ENCODE measurements around the gene FBXO36. TPM values are rescaled to one million over a fixed set of nuclear protein-coding genes. Genes with fewer than 3 reads are reported as not detected.

The FBXO36 gene
- total and polyA plus RNA-seq, 2 donors (not counting 3 experiments of a cell fraction or from before 2014, with no cell fraction given) = 0.53 to 1.2 TPM

- intact Hi-C loops (cut with micrococcal nuclease) = no loop called here
- Histone ChIP-seq H2AFZ (ENCODE audit: low read depth, low read length) (no peak overlapping the region), H3K79me2 (ENCODE audit: control insufficient read depth, insufficient read depth, low read length) (no peaks in the 10 kb centered on the region), H3K4me3 (replicated peaks in 1 of 3; ENCODE audit: insufficient read depth in 1 of 3, low read depth in 1 of 3, low read length in 3 of 3) (no peak overlapping the region), H3K27me3 (ENCODE audit: control insufficient read depth in 2 of 2, insufficient read depth in 2 of 2, low read length in 2 of 2) (no peaks in the 10 kb centered on the region), H3K4me2 (ENCODE audit: insufficient read depth, low read length) (no peak overlapping the region), H3K9me1 (replicated peaks; ENCODE audit: control insufficient read depth, extremely low read depth, insufficient read depth, low read length) (no peaks in the 10 kb centered on the region), H3K4me1 (ENCODE audit: control insufficient read depth, extremely low read depth, insufficient read depth, low read length) (peaks cover 13% of the 10 kb centered on the region), H3K36me3 (ENCODE audit: control insufficient read depth in 2 of 2, extremely low read depth in 1 of 2, insufficient read depth in 2 of 2, low read length in 2 of 2) (no peaks in the 10 kb centered on the region), H3K27ac (ENCODE audit: insufficient read depth, low read depth, low read length) (no peak overlapping the region), H3K9me3 (replicated peaks; ENCODE audit: control insufficient read depth, insufficient read depth, low read length) (no peaks in the 10 kb centered on the region), H4K20me1 (replicated peaks; ENCODE audit: control insufficient read depth, extremely low read depth, insufficient read depth, low read length) (no peaks in the 10 kb centered on the region), H3K9ac (replicated peaks; ENCODE audit: extremely low read depth, insufficient read depth, low read length) (no peak overlapping the region)
- FAIRE-seq (no peak), DNase-seq (ENCODE audit: low read depth, low spot score) (no peak)
- BruUV-seq (replicated peaks) = no TSS peak
- POLR2A ChIA-PET = no interaction called here
- TF ChIP-seq JUN (IDR thresholded peaks at IDR 0.05; ENCODE audit: borderline replicate concordance, insufficient read depth, insufficient read length, low read depth) (no peak), CTCF (IDR thresholded peaks at IDR 0.05; ENCODE audit: extremely low read depth in 1 of 2, insufficient read depth in 1 of 2, low read depth in 1 of 2, low read length in 2 of 2) (no peak)
- CTCF ChIA-PET = interaction anchor here (1.0 kb wide), 1 partner anchor 77 kb away, joined by 3 read pairs; no protein-coding TSS in a partner anchor
- dilution Hi-C loops (cut with MboI; ENCODE audit: extremely low pct_ligation_motif_present, low sequenced_read_pairs) = no loop called here
Observed at GRCh38 chr2:229931241-229931640, 8.9 kb downstream of the FBXO36 start.

DNA sequence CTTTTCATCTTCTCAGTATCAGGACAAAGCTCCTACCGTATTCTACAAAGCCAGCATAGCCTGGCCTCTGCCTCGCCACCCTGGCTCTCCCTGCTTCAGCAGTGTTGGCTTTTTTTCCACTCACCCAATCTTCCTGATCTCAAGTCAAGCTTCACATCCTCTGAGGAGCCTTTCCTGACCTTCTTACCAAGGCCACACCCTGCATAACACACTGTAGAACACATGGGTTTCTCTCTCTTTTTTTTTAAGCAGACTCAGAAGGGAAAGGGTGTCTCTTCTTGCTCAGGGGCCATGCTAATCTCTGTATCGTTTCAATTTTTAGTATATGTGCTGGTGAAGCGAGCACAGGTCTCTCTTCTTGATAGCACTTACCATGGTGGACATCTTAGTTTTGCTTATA lies 15.2 kb downstream of the FBXO36 start:
- no peaks in the 10 kb centered on the region for H3K79me2 ChIP-seq (ENCODE audit: control insufficient read depth, insufficient read depth, low read length)
- H3K9me3 ChIP-seq (replicated peaks; ENCODE audit: control insufficient read depth, insufficient read depth, low read length) = no peaks in the 10 kb centered on the region
- TF ChIP-seq MYC (IDR thresholded peaks at IDR 0.05; ENCODE audit: low read depth, low read length) (no peak), JUN (IDR thresholded peaks at IDR 0.05; ENCODE audit: borderline replicate concordance, insufficient read depth, insufficient read length, low read depth) (no peak), POLR2A (IDR thresholded peaks at IDR 0.05; ENCODE audit: low read depth, low read length) (no peak), POLR2AphosphoS5 (IDR thresholded peaks at IDR 0.05; ENCODE audit: insufficient read depth, low read depth, low read length) (no peak), EZH2 (IDR thresholded peaks at IDR 0.05; ENCODE audit: borderline replicate concordance, low read depth, low read length, severe bottlenecking) (no peak), GATA2 (IDR thresholded peaks at IDR 0.05; ENCODE audit: insufficient read depth, insufficient read length, low read depth, low read length) (no peak), FOS (IDR thresholded peaks at IDR 0.05; ENCODE audit: borderline replicate concordance, insufficient read depth, low read length) (no peak), CTCF (IDR thresholded peaks at IDR 0.05; ENCODE audit: extremely low read depth in 1 of 2, insufficient read depth in 1 of 2, low read depth in 1 of 2, low read length in 2 of 2) (no peak), MAX (IDR thresholded peaks at IDR 0.05; ENCODE audit: insufficient read depth, insufficient read length) (no peak)
- no peaks in the 10 kb centered on the region for H3K9me1 ChIP-seq (replicated peaks; ENCODE audit: control insufficient read depth, extremely low read depth, insufficient read depth, low read length)
- no peaks in the 10 kb centered on the region for H3K4me1 ChIP-seq (ENCODE audit: control insufficient read depth, extremely low read depth, insufficient read depth, low read length)
- ChIA-PET POLR2A (no interaction called here), CTCF (no interaction called here)
- no peaks in the 10 kb centered on the region for H4K20me1 ChIP-seq (replicated peaks; ENCODE audit: control insufficient read depth, extremely low read depth, insufficient read depth, low read length)
- FAIRE-seq = no peak
- no peak overlapping the region for H3K4me3 ChIP-seq (replicated peaks in 1 of 3; ENCODE audit: insufficient read depth in 1 of 3, low read depth in 1 of 3, low read length in 3 of 3)
- no peak overlapping the region for H3K9ac ChIP-seq (replicated peaks; ENCODE audit: extremely low read depth, insufficient read depth, low read length)
- no peaks in the 10 kb centered on the region for H3K36me3 ChIP-seq (ENCODE audit: control insufficient read depth in 2 of 2, extremely low read depth in 1 of 2, insufficient read depth in 2 of 2, low read length in 2 of 2)
- no peak overlapping the region for H2AFZ ChIP-seq (ENCODE audit: low read depth, low read length)
- dilution Hi-C loops (cut with MboI; ENCODE audit: extremely low pct_ligation_motif_present, low sequenced_read_pairs) = no loop called here
- H3K27me3 ChIP-seq (ENCODE audit: control insufficient read depth in 2 of 2, insufficient read depth in 2 of 2, low read length in 2 of 2) = no peaks in the 10 kb centered on the region
- intact Hi-C loops (cut with micrococcal nuclease) = no loop called here
- no peak overlapping the region for H3K27ac ChIP-seq (ENCODE audit: insufficient read depth, low read depth, low read length)
- no peak overlapping the region for H3K4me2 ChIP-seq (ENCODE audit: insufficient read depth, low read length)
- DNase-seq (ENCODE audit: low read depth, low spot score) = no peak
- BruUV-seq (replicated peaks) = no TSS peak
